ENCODE data around the gene PTPRM. TPM values are rescaled to one million over a fixed set of nuclear protein-coding genes. Genes with fewer than 3 reads are reported as not detected.
A peak's percentile ranks its signal among the peaks of the same experiment; 100 is the strongest.

PTPRM gene
- total RNA-seq, 1 experiment from 2014 or later: 100.0 TPM

DNA sequence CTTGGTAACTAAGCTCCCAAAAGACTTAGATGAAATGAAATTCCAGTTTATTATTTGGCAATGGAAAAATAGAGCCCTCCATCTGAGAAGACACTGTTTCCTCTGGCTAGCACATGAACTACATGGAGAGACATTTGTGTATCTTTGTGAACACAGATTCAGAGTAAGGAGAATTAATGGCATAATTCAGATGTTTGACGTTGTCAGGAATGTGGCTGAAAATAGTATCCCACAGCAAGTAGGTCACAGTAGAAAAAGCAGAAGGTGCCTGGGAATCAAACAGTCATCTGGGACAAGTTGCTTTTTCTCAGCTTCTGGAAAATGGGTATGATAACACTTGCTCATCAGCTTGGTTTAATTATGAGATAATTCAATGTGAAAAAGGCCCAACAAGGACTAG, 288.6 kb downstream of the PTPRM start:
- no peaks in the 10 kb centered on the region for H3K36me3 ChIP-seq (ENCODE audit: control insufficient read depth, insufficient read depth, low read length)
- POLR2A ChIA-PET: no interaction called here
- H3K4me1 ChIP-seq: peaks cover 28% of the 10 kb centered on the region
- TF ChIP-seq, protein P1, sequence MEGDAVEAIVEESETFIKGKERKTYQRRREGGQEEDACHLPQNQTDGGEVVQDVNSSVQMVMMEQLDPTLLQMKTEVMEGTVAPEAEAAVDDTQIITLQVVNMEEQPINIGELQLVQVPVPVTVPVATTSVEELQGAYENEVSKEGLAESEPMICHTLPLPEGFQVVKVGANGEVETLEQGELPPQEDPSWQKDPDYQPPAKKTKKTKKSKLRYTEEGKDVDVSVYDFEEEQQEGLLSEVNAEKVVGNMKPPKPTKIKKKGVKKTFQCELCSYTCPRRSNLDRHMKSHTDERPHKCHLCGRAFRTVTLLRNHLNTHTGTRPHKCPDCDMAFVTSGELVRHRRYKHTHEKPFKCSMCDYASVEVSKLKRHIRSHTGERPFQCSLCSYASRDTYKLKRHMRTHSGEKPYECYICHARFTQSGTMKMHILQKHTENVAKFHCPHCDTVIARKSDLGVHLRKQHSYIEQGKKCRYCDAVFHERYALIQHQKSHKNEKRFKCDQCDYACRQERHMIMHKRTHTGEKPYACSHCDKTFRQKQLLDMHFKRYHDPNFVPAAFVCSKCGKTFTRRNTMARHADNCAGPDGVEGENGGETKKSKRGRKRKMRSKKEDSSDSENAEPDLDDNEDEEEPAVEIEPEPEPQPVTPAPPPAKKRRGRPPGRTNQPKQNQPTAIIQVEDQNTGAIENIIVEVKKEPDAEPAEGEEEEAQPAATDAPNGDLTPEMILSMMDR (IDR thresholded peaks at IDR 0.05; ENCODE audit: insufficient read depth in 1 of 2, low read depth in 1 of 2, low read length in 1 of 2, severe bottlenecking in 1 of 2, unreplicated experiment in 1 of 2): no peak
- Mint-ChIP-seq H3K27ac (ENCODE audit: unreplicated experiment) (peak overlapping the region; percentile 67), H3K4me3 (ENCODE audit: unreplicated experiment) (no peak overlapping the region), H3K9me3 (ENCODE audit: unreplicated experiment) (peaks cover 15% of the 10 kb centered on the region), H3K36me3 (ENCODE audit: insufficient read depth, unreplicated experiment) (peaks cover 9% of the 10 kb centered on the region), H3K27me3 (ENCODE audit: insufficient read depth, unreplicated experiment) (no peaks in the 10 kb centered on the region), H3K4me1 (ENCODE audit: low read depth, unreplicated experiment) (peaks cover 22% of the 10 kb centered on the region)
- no peaks in the 10 kb centered on the region for H3K27me3 ChIP-seq (replicated peaks; ENCODE audit: control insufficient read depth, insufficient read depth, low read length)
- H3K4me3 ChIP-seq (ENCODE audit: low read depth, low read length): no peak overlapping the region
- DNase-seq: no peak
- CTCF ChIA-PET: no interaction called here
- H3K9me3 ChIP-seq: no peaks in the 10 kb centered on the region
- no TSS peak for BruUV-seq (replicated peaks)
- intact Hi-C loops (cut with micrococcal nuclease; ENCODE audit: unreplicated experiment): loop anchor here (5.0 kb wide), 1 partner anchor 53 kb away; no protein-coding TSS in a partner anchor

- peaks cover 11% of the 10 kb centered on the region for H3K9me3 Mint-ChIP-seq (ENCODE audit: unreplicated experiment)
- H3K4me1 ChIP-seq: peaks cover 28% of the 10 kb centered on the region
- CTCF ChIA-PET: no interaction called here
- DNase-seq: no peak
- TF ChIP-seq, protein P1 (IDR thresholded peaks at IDR 0.05; ENCODE audit: insufficient read depth in 1 of 2, low read depth in 1 of 2, low read length in 1 of 2, severe bottlenecking in 1 of 2, unreplicated experiment in 1 of 2): no peak
- POLR2A ChIA-PET: no interaction called here
- peak overlapping the region; percentile 52 for H3K4me3 Mint-ChIP-seq (ENCODE audit: unreplicated experiment)
- H3K27me3 ChIP-seq (replicated peaks; ENCODE audit: control insufficient read depth, insufficient read depth, low read length): no peaks in the 10 kb centered on the region
- H3K27ac Mint-ChIP-seq (ENCODE audit: unreplicated experiment): peak overlapping the region; percentile 67
- H3K27me3 Mint-ChIP-seq (ENCODE audit: insufficient read depth, unreplicated experiment): no peaks in the 10 kb centered on the region
- H3K36me3 ChIP-seq (ENCODE audit: control insufficient read depth, insufficient read depth, low read length): no peaks in the 10 kb centered on the region
- no TSS peak for BruUV-seq (replicated peaks)
- H3K4me3 ChIP-seq (ENCODE audit: low read depth, low read length): no peak overlapping the region
- peaks cover 9% of the 10 kb centered on the region for H3K36me3 Mint-ChIP-seq (ENCODE audit: insufficient read depth, unreplicated experiment)
- peaks cover 22% of the 10 kb centered on the region for H3K4me1 Mint-ChIP-seq (ENCODE audit: low read depth, unreplicated experiment)
- intact Hi-C loops (cut with micrococcal nuclease; ENCODE audit: unreplicated experiment): loop anchor here (5.0 kb wide), 1 partner anchor 54 kb away; no protein-coding TSS in a partner anchor
- no peaks in the 10 kb centered on the region for H3K9me3 ChIP-seq
These were observed 289.0 kb downstream of the PTPRM start for GRCh38 chr18:7856116-7856515.

GRCh38 chr18:7856733-7857132, 289.6 kb downstream of the PTPRM start:
- CTCF ChIA-PET: no interaction called here
- intact Hi-C loops (cut with micrococcal nuclease; ENCODE audit: unreplicated experiment): loop anchor here (5.0 kb wide), 1 partner anchor 54 kb away; no protein-coding TSS in a partner anchor

More at GRCh38 chr18:7856733-7857132, 289.6 kb downstream of the PTPRM start:
- peaks cover 4% of the 10 kb centered on the region for H3K9me3 Mint-ChIP-seq (ENCODE audit: unreplicated experiment)
- peak overlapping the region; percentile 67 for H3K27ac Mint-ChIP-seq (ENCODE audit: unreplicated experiment)
- no peak overlapping the region for H3K4me3 ChIP-seq (ENCODE audit: low read depth, low read length)
- H3K27me3 ChIP-seq (replicated peaks; ENCODE audit: control insufficient read depth, insufficient read depth, low read length): no peaks in the 10 kb centered on the region
- TF ChIP-seq, protein P1 (IDR thresholded peaks at IDR 0.05; ENCODE audit: insufficient read depth in 1 of 2, low read depth in 1 of 2, low read length in 1 of 2, severe bottlenecking in 1 of 2, unreplicated experiment in 1 of 2): no peak
- H3K9me3 ChIP-seq: no peaks in the 10 kb centered on the region
- no TSS peak for BruUV-seq (replicated peaks)
- peak; percentile 59 to 74 for DNase-seq
- peaks cover 22% of the 10 kb centered on the region for H3K4me1 Mint-ChIP-seq (ENCODE audit: low read depth, unreplicated experiment)
- POLR2A ChIA-PET: no interaction called here
- no peaks in the 10 kb centered on the region for H3K36me3 ChIP-seq (ENCODE audit: control insufficient read depth, insufficient read depth, low read length)
- no peaks in the 10 kb centered on the region for H3K27me3 Mint-ChIP-seq (ENCODE audit: insufficient read depth, unreplicated experiment)
- peak overlapping the region; percentile 52 for H3K4me3 Mint-ChIP-seq (ENCODE audit: unreplicated experiment)
- peaks cover 28% of the 10 kb centered on the region for H3K4me1 ChIP-seq
- H3K36me3 Mint-ChIP-seq (ENCODE audit: insufficient read depth, unreplicated experiment): peaks cover 9% of the 10 kb centered on the region

All from Caco-2 (cell line).